HUES64 (cell line): ENCODE results near the gene IFI35.

Source experiments
- H3K27ac ChIP-seq: 2 replicates; pipeline ENCODE4 v1.7.0; 2013; ENCODE audit warnings: low read depth, low read length, inconsistent platforms
- H3K27me3 ChIP-seq: 2 replicates; pipeline ENCODE4 v1.6.1; 2013; ENCODE audit warnings: mild to moderate bottlenecking, low read length; ENCODE audit not compliant: insufficient read depth
- H3K36me3 ChIP-seq: 2 replicates; pipeline ENCODE4 v1.6.1; 2013; ENCODE audit warnings: mild to moderate bottlenecking, low read length; ENCODE audit not compliant: insufficient read depth
- H3K4me1 ChIP-seq: 2 replicates; pipeline ENCODE4 v1.6.1; 2013; ENCODE audit warnings: mild to moderate bottlenecking, low read length, moderate library complexity; ENCODE audit not compliant: insufficient read depth
- H3K4me3 ChIP-seq: 2 replicates; pipeline ENCODE4 v1.5.1; 2013; ENCODE audit warnings: mild to moderate bottlenecking, low read length, moderate library complexity
- H3K9ac ChIP-seq: 2 replicates; pipeline ENCODE4 v1.6.1; 2013; ENCODE audit warnings: mild to moderate bottlenecking, low read depth, low read length
- H3K9me3 ChIP-seq: 2 replicates; pipeline ENCODE4 v1.6.1; 2013; ENCODE audit warnings: low read depth, low read length; ENCODE audit not compliant: insufficient read depth
- WGBS: fragments of 150-250, 120-280 bp; methylation state at CpG from one replicate; pipeline ENCODE4 v1.1.7; 2013; ENCODE audit warnings: missing lambda C conversion rate; 5-methylcytosine and 5-hydroxymethylcytosine counted together

IFI35 gene

DNA sequence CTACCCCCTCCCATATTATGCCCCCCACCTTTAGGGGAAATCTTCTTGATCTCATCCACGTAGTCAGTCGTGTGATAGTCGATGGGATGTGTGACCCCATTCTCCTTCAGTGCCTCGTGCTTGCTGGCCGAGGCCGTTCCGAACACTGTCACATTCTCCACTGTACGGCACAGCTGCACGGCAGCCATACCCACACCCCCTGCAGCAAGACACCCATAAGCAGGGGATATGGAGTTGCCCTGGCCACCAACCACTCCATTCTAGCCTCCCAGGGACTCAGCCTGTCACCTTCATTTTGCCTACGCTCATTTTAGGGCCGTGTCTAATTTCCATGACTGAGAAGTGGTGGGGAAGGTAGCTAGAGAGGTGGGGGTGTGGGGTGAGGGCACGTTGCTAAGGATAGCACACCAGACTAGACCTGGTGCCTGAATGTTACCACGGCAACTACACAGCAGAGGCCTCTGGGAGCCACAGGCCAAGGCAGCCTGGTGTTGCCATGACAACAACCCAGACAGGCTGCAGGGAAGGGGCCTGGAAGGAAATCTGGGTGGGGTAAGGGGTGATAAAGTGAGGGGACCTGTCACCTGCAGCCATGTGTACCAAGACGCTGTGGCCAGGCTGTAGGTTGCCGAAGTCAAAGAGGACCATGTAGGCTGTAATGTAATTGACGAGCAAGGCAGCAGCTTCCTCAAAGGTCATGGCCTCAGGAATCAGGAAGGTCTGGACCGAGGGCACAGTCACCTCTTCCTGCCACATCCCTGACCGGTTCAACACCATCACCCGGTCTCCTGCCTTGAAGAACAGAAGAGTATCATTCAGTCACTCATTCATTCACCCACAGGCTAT lies 11.6 kb downstream of the IFI35 start:
- peaks cover 26% of the 10 kb centered on the region; the same call in 1 of the 2 replicates for H3K4me1 ChIP-seq
- no peak overlapping the region for H3K27ac ChIP-seq
- no peaks in the 10 kb centered on the region for H3K27me3 ChIP-seq
- no peak overlapping the region for H3K4me3 ChIP-seq
- H3K36me3 ChIP-seq: peaks cover 46% of the 10 kb centered on the region
- no peaks in the 10 kb centered on the region for H3K9me3 ChIP-seq
- H3K9ac ChIP-seq: no peak overlapping the region
- WGBS: 92% methylated on average over 19 of the region's 19 CpGs

DNA sequence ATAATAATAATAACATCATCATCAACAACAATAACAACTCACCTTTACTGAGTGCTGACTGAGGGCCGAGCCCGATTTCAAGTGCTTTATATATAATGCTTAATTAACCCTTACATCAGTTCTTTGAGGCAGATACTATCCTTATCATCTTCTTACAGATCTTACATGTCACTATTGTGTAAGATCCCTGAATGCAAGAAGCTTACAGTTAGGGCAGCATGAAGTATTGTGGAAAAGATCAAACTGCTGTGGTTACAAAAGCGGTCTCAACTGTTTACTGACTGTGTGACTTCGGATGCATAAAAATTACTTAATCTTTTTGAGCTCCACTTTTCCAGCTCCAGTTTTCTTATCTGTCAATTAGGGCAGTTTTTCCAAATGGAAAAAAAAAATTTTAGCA lies 12.3 kb downstream of the IFI35 start:
- peaks cover 46% of the 10 kb centered on the region for H3K36me3 ChIP-seq
- no peaks in the 10 kb centered on the region for H3K9me3 ChIP-seq
- no peak overlapping the region for H3K4me3 ChIP-seq
- H3K4me1 ChIP-seq: peaks cover 26% of the 10 kb centered on the region; the same call in 1 of the 2 replicates
- no peak overlapping the region for H3K9ac ChIP-seq
- H3K27me3 ChIP-seq: no peaks in the 10 kb centered on the region
- WGBS: 97% methylated on average over 4 of the region's 4 CpGs
- H3K27ac ChIP-seq: no peak overlapping the region

DNA sequence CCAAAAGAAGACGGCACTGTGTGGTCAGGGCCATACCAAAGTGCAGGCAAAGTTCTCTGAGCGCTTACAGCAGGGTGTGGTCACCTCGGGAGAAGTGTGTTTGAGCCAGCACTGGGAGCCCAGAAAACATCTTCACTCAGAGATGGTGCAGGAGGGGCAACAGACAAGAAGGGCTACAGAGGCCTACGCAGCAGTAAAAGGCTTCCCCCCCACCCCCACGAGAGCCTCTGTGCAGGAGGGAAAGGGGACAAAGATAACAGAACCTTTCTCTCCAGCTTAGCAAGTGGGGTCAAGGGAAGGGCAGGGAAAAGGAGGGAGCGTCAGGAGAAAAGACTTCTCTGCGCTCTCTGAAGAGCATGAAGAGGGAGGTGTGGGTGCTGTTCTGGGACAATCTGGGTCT lies 12.8 kb downstream of the IFI35 start:
- WGBS: 72% methylated on average over 6 of the region's 7 CpGs
- H3K9me3 ChIP-seq: no peaks in the 10 kb centered on the region
- H3K4me1 ChIP-seq: peaks cover 23% of the 10 kb centered on the region; the same call in 1 of the 2 replicates
- H3K27ac ChIP-seq: no peak overlapping the region
- H3K27me3 ChIP-seq: no peaks in the 10 kb centered on the region
- no peak overlapping the region for H3K9ac ChIP-seq
- peaks cover 45% of the 10 kb centered on the region for H3K36me3 ChIP-seq
- H3K4me3 ChIP-seq: no peak overlapping the region

DNA sequence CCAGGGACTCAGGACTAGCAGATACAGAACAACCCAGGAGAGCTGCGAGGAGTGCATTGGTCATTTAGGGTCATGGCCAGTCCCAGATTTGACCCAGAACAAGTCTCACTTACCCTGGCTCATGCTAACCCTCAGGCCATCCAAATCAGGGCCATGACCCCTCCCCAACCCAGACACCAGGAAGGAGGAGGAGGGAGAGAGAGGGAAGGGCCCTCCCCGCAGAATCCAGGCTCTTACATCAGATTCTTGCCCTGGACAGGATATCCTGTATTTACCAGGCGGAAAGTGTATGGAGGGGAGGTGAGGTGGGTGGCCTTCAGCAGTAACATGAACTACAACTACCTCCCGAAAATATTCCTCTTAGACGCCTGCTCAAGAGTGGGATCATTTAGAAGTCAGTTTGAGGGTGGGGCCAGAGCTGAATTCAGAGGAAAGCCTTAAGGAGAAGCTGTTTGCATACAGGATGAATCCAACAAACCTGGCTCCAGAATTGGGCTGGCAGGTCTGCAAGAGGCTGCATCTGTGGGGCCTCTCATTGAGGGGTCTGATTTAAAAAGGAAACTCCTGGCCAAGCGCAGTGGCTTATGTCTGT lies 13.5 kb downstream of the IFI35 start:
- H3K27ac ChIP-seq: peak overlapping the region; percentile 56; the same call in 1 of the 2 replicates
- peak overlapping the region; percentile 96 for H3K4me3 ChIP-seq
- H3K27me3 ChIP-seq: no peaks in the 10 kb centered on the region
- peak overlapping the region; percentile 40; the same call in 1 of the 2 replicates for H3K9ac ChIP-seq
- H3K9me3 ChIP-seq: no peaks in the 10 kb centered on the region
- peaks cover 38% of the 10 kb centered on the region for H3K36me3 ChIP-seq
- H3K4me1 ChIP-seq: peaks cover 17% of the 10 kb centered on the region; the same call in 1 of the 2 replicates
- 81% methylated on average over 4 of the region's 6 CpGs for WGBS

DNA sequence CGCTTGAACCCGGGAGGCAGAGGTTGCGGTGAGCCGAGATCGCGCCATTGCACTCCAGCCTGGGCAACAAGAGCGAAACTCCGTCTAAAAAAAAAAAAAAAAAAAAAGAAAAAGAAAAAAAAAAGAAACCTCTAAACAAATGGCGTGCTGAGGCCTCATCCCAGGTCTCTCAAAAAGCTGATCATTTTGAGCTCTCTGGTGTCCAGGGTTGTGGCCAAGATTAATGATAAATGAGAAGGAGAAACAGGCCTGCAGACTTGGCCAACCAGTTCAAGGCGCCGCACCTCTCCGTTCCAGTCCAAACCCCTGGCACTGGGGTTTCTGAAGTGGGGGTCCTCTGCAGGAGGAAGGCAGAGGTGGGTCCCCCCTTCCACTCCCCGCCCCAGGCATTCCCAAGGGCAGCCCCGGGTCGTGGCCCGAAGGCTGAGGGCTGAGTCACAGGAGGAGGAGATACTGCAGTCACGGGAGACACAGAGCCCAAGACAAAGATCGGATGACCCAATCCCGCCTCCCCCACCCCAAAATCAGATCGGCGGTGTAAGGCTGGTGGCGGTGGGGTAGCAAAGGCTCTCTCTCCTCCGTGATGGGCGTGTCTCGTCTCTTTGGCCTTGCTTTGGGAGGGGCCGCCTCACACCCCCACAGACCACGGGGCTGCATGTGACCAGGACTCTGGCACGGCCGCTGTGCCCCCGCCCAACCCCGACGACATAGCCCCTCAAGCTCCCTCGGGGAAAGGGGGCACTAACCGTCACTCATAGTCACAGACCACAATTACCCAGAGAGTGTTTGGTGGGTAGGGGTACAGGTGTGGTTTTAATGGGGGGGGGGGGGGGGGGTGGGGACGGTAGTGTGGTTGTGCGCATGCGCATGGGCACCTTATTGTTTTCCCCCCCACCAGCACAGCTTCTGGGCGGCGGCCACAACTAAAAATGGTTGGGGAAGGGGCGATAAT lies 14.5 kb downstream of the IFI35 start:
- Histone ChIP-seq H3K27me3 (no peaks in the 10 kb centered on the region), H3K9ac (peak overlapping the region; percentile 80), H3K4me1 (peaks cover 18% of the 10 kb centered on the region), H3K36me3 (peaks cover 30% of the 10 kb centered on the region), H3K27ac (peak overlapping the region; percentile 76), H3K4me3 (peak overlapping the region; percentile 96), H3K9me3 (no peaks in the 10 kb centered on the region)
- WGBS: 6% methylated on average over 27 of the region's 40 CpGs

DNA sequence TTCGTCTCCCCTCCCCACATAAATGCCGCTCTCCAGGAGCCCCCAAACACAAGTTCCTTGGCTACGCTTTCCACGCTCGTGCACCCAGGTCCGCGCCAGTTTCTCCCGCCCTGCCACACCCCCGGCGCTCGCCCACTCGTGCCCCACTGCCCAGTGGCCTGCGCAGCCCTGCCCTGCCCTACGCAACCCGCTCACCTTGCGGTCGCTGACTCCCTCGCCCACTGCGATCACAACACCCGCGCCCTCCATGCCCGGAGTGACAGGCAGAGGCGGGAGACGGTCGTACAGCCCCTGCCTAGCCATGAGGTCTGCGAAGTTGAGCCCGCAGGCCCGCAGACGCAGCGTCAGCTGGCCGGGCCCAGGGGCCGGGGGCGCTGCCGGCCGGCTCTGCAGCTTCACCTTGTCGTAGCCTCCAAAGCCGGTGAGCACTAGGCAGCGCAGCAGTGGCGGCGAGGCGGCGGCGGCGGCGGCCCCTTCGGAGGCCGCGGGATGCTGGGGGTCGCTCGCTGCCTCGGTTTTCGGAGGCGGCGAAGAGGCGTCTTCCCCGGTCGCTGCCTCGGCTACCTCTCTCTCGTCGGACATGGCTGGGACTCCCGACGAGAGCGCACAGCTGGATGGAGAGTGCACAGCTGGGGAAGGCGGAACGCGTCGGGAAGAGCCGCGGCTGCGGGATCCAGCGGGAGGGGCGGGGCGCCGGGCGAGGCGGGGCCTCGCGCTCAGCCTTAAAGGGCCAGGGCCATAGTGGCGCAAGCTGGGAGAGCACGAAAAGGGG lies 15.3 kb downstream of the IFI35 start, which contains the start of gene VAT1:
VAT1 (minus strand) TSS at position 645 of the 772 bp plus-strand sequence; CDS start at position 582, 63 bp downstream.
- no peaks in the 10 kb centered on the region for H3K27me3 ChIP-seq
- peak within 1 kb of the TSS; percentile 76 for H3K27ac ChIP-seq
- WGBS: under 1% methylated on average over 80 of the region's 80 CpGs
- H3K4me1 ChIP-seq: peaks cover 23% of the 10 kb centered on the region
- H3K9ac ChIP-seq: peak within 1 kb of the TSS; percentile 80
- H3K36me3 ChIP-seq: peaks cover 23% of the 10 kb centered on the region
- peak within 1 kb of the TSS; percentile 96 for H3K4me3 ChIP-seq
- H3K9me3 ChIP-seq: no peaks in the 10 kb centered on the region

DNA sequence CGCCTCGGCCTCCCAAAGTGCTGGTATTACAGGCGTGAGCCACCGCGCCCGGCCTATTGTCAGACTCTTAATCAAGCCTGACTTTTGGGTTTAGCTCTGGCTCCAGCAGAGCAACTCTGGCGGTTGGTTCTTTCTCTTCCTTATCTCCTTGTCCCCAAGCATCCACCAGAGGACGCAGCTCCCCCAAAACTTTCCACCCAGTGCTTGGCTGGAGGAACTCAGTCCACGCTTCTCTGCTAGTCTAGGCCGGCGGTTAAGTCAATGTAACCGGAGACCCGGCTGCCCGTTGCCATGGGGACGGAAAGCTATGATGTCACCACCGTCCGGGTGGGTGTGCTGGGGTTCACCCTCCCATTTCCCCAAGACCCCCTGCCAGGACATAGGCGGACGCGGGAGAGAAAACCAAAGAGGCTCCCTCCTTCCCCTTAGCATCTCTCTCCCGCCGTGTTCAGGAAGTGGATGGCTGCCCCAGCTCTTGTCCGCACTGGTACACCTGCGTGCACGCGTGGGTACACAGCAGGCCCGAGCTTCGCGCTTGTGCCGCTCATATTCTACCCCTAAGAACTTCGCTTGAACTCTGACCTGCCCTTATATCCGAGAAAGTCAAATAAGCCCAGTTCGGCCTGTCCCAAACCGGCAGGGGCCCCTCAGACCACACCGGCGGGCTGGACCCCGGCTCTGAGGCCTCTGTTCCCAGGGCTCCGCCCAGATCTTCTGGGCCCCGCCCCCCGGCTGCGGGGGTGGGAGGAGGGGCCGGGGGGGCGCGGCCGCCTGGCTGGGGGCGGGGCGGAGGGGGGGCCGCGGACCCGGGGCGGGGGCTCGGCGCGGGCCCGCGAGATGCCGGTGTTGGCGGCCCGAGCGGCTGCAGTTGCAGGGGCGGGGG lies 18.1 kb downstream of the IFI35 start, which contains the start of gene RND2:
RND2 (plus strand) TSS at position 825 of the 883 bp plus-strand sequence. CDS start 117 bp downstream, outside the sequence.
- Histone ChIP-seq H3K9ac (peak within 1 kb of the TSS; percentile 76), H3K4me3 (peak within 1 kb of the TSS; percentile 84), H3K4me1 (peaks cover 28% of the 10 kb centered on the region), H3K27me3 (no peaks in the 10 kb centered on the region), H3K27ac (peak within 1 kb of the TSS; percentile 89; the same call in 1 of the 2 replicates), H3K9me3 (no peaks in the 10 kb centered on the region), H3K36me3 (peaks cover 15% of the 10 kb centered on the region)
- WGBS: under 1% methylated on average over 53 of the region's 61 CpGs

DNA sequence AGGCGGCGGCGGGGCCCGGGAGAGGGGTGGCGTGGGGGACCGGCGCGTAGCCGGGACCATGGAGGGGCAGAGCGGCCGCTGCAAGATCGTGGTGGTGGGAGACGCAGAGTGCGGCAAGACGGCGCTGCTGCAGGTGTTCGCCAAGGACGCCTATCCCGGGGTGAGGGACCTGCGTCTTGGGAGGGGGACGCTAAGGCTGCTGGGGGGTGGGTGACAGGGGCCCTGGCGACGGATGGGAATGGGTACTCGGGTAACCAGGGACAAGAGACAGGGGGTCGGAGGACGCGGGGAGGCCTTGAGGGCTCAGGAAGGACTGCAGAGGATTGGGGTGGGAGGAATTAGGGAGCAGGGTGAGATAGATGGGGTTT lies 18.7 kb downstream of the IFI35 start:
- WGBS: 1% methylated on average over 27 of the region's 27 CpGs
- Histone ChIP-seq H3K27ac (no peak overlapping the region), H3K4me3 (peak overlapping the region; percentile 77), H3K9me3 (no peaks in the 10 kb centered on the region), H3K9ac (peak overlapping the region; percentile 53; the same call in 1 of the 2 replicates), H3K36me3 (peaks cover 13% of the 10 kb centered on the region; the same call in 1 of the 2 replicates), H3K27me3 (no peaks in the 10 kb centered on the region), H3K4me1 (peaks cover 21% of the 10 kb centered on the region)

DNA sequence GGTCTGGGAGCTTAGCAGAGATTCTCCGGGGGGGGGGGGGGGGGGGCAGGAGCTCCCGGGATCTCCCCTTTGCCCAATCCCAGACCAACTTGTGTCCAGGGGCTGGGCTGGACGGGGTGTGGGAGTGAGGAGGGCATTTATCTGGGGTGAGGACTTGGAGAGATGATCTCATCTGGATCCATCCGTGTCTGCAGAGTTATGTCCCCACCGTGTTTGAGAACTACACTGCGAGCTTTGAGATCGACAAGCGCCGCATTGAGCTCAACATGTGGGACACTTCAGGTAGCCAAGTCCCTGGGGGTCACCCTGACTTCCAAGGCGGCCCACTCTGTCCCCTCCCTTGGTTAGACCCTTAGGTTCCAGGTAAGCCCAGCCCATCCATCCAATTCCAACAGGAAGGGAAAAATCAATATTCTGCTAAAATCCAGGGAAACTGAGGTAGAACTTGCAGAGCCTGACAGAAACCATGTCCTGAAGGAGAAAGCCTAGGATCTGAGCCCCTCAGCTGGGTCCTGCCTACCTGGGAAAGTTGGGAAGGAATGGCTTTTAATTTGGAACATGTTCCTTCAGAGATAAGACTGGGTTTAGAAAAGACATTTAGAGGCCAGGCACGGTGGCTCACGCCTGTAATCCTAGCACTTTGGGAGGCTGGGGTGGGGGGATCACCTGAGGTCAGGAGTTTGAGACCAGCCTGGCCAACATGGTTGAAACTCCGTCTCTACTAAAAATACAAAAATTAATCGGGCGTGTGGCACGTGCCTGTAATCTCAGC lies 19.4 kb downstream of the IFI35 start:
- H3K9me3 ChIP-seq: no peaks in the 10 kb centered on the region
- no peaks in the 10 kb centered on the region for H3K27me3 ChIP-seq
- H3K4me3 ChIP-seq: peak overlapping the region; percentile 77
- peaks cover 19% of the 10 kb centered on the region for H3K4me1 ChIP-seq
- no peak overlapping the region for H3K27ac ChIP-seq
- 0 out of 2 replicates have a peak overlapping the region, but pooled peaks have one; percentile 12 for H3K9ac ChIP-seq
- 66% methylated on average over 15 of the region's 16 CpGs for WGBS
- H3K36me3 ChIP-seq: peaks cover 13% of the 10 kb centered on the region; the same call in 1 of the 2 replicates
